Large intestine (tissue), 3 donors: ENCODE measurements around the gene FBLN5. TPM values are rescaled to one million over a fixed set of nuclear protein-coding genes. Genes with fewer than 3 reads are reported as not detected.
A peak's percentile ranks its signal among the peaks of the same experiment; 100 is the strongest.
"Not testable (repeated sequence)": the region's sequence is repeated elsewhere in the genome, so short reads cannot be mapped to it uniquely, and the experiment has no call there.

ENCODE experiments used
- DNase-seq, 2 donors: peaks; one replicate each; pipeline versions ENCODE4 v3.0.0 to v3.0.0-alpha.2; 2013
- H3K27ac ChIP-seq: one replicate; pipeline ENCODE4 v1.5.1; 2013; ENCODE audit warnings: low read length
- H3K27me3 ChIP-seq: 2 replicates; pipeline ENCODE4 v1.6.1; 2013; ENCODE audit warnings: low read length; ENCODE audit not compliant: control insufficient read depth, insufficient read depth
- H3K36me3 ChIP-seq: 2 replicates; pipeline ENCODE4 v1.6.1; 2013; ENCODE audit warnings: low read length; ENCODE audit not compliant: control insufficient read depth, insufficient read depth
- H3K4me1 ChIP-seq: one replicate; pipeline ENCODE4 v1.6.1; 2013; ENCODE audit warnings: low read length; ENCODE audit not compliant: control insufficient read depth, insufficient read depth
- H3K4me3 ChIP-seq: one replicate; pipeline ENCODE4 v1.5.1; 2013; ENCODE audit warnings: low read length
- H3K9me3 ChIP-seq: one replicate; pipeline ENCODE4 v1.6.1; 2013; ENCODE audit warnings: mild to moderate bottlenecking, low read depth, low read length, moderate library complexity; ENCODE audit not compliant: control insufficient read depth
- WGBS: methylation state at CpG from one replicate; pipeline ENCODE4 v1.1.5; 2013; ENCODE audit warnings: low lambda C conversion rate; ENCODE audit not compliant: insufficient coverage; 5-methylcytosine and 5-hydroxymethylcytosine counted together
- polyA plus RNA-seq: library from polyadenylated mRNA; unstranded; fragments of 120-200 nt; gene quantifications from one replicate; pipeline ENCODE4 v1.2.1, GENCODE V29; 2013

The FBLN5 gene
- polyA plus RNA-seq, 1 donor: 63.2 TPM

- H3K9me3 ChIP-seq: no peaks in the 10 kb centered on the region
- no peaks in the 10 kb centered on the region for H3K27me3 ChIP-seq
- no CpG with 5 or more reads among the region's 9 CpGs for WGBS
- peak overlapping the region; percentile 12 for H3K27ac ChIP-seq
- DNase-seq: peak in 1 of 2 donors; percentile 80
- H3K4me1 ChIP-seq: peaks cover 23% of the 10 kb centered on the region
- H3K36me3 ChIP-seq: peaks cover 17% of the 10 kb centered on the region
- no peak overlapping the region for H3K4me3 ChIP-seq
Observed at GRCh38 chr14:91875525-91876286, 71.8 kb downstream of the FBLN5 start.

- Histone ChIP-seq H3K36me3 (peaks cover 22% of the 10 kb centered on the region), H3K4me1 (peaks cover 23% of the 10 kb centered on the region), H3K9me3 (no peaks in the 10 kb centered on the region), H3K27me3 (no peaks in the 10 kb centered on the region), H3K27ac (no peak overlapping the region), H3K4me3 (no peak overlapping the region)
- WGBS: no CpG with 5 or more reads among the region's 15 CpGs
- peak in 1 of 2 donors; percentile 23 for DNase-seq
Observed at GRCh38 chr14:91873471-91874415, 73.8 kb downstream of the FBLN5 start.

GRCh38 chr14:91872517-91873470, 74.7 kb downstream of the FBLN5 start:
- peak; percentile 86 to 95 for DNase-seq
- Histone ChIP-seq H3K27me3 (no peaks in the 10 kb centered on the region), H3K4me1 (peaks cover 23% of the 10 kb centered on the region), H3K27ac (peak overlapping the region; percentile 61), H3K4me3 (no peak overlapping the region), H3K9me3 (no peaks in the 10 kb centered on the region), H3K36me3 (peaks cover 29% of the 10 kb centered on the region)
- no CpG with 5 or more reads among the region's 15 CpGs for WGBS

- H3K4me3 ChIP-seq: no peak overlapping the region
- no peak for DNase-seq
Observed at GRCh38 chr14:91872011-91872501, 75.4 kb downstream of the FBLN5 start.

GRCh38 chr14:91871401-91871800, 76.1 kb downstream of the FBLN5 start:
- peaks cover 20% of the 10 kb centered on the region for H3K36me3 ChIP-seq
- H3K9me3 ChIP-seq, DNase-seq, H3K27ac ChIP-seq, H3K4me3 ChIP-seq, H3K27me3 ChIP-seq: not testable (repeated sequence)
- WGBS: no CpG with 5 or more reads among the region's 4 CpGs
- peaks cover 23% of the 10 kb centered on the region for H3K4me1 ChIP-seq

More at GRCh38 chr14:91872011-91872501, 75.4 kb downstream of the FBLN5 start:
- no CpG with 5 or more reads among the region's 3 CpGs for WGBS
- H3K27me3 ChIP-seq: no peaks in the 10 kb centered on the region
- H3K27ac ChIP-seq: peak overlapping the region; percentile 22
- no peaks in the 10 kb centered on the region for H3K9me3 ChIP-seq
- H3K36me3 ChIP-seq: peaks cover 26% of the 10 kb centered on the region
- H3K4me1 ChIP-seq: peaks cover 23% of the 10 kb centered on the region

GRCh38 chr14:91870890-91871289, 76.6 kb downstream of the FBLN5 start:
- Histone ChIP-seq H3K27me3 (no peaks in the 10 kb centered on the region), H3K4me1 (peaks cover 20% of the 10 kb centered on the region), H3K4me3 (no peak overlapping the region), H3K27ac (no peak overlapping the region), H3K36me3 (peaks cover 20% of the 10 kb centered on the region), H3K9me3 (no peaks in the 10 kb centered on the region)
- no CpG with 5 or more reads among the region's 2 CpGs for WGBS
- no peak for DNase-seq

- no peaks in the 10 kb centered on the region for H3K27me3 ChIP-seq
- no peaks in the 10 kb centered on the region for H3K9me3 ChIP-seq
- H3K4me1 ChIP-seq: peaks cover 14% of the 10 kb centered on the region
- H3K4me3 ChIP-seq: no peak overlapping the region
- no peak overlapping the region for H3K27ac ChIP-seq
- WGBS: no CpG with 5 or more reads among the region's 16 CpGs
- peaks cover 20% of the 10 kb centered on the region for H3K36me3 ChIP-seq
- peak in 1 of 2 donors; percentile 34 for DNase-seq
Observed at GRCh38 chr14:91870001-91870400, 77.5 kb downstream of the FBLN5 start.

- no peaks in the 10 kb centered on the region for H3K9me3 ChIP-seq
- no peak for DNase-seq
- 94% methylated on average over 2 of the region's 8 CpGs for WGBS
- H3K36me3 ChIP-seq: peaks cover 17% of the 10 kb centered on the region
- H3K27me3 ChIP-seq: no peaks in the 10 kb centered on the region
- no peak overlapping the region for H3K4me3 ChIP-seq
- peaks cover 14% of the 10 kb centered on the region for H3K4me1 ChIP-seq
- no peak overlapping the region for H3K27ac ChIP-seq
Observed at GRCh38 chr14:91869556-91869955, 77.9 kb downstream of the FBLN5 start.

- H3K4me3 ChIP-seq: no peak within 1 kb of the TSS
- no peak for DNase-seq
- H3K9me3 ChIP-seq: no peaks in the 10 kb centered on the region
- H3K4me1 ChIP-seq: peaks cover 7% of the 10 kb centered on the region
- H3K27ac ChIP-seq: no peak within 1 kb of the TSS
- peaks cover 17% of the 10 kb centered on the region for H3K36me3 ChIP-seq
- WGBS: 100% methylated on average over 1 of the region's 10 CpGs
- H3K27me3 ChIP-seq: no peaks in the 10 kb centered on the region
Observed at GRCh38 chr14:91867316-91867988, 80.0 kb downstream of the FBLN5 start, which contains the start of gene TC2N. Gene TC2N (minus strand): TSS chr14:91867536. CDS start chr14:91813769, 53,767 bp downstream.
